PC-9 (cell line): Measurements from ENCODE around the gene MPP1. TPM values are rescaled to one million over a fixed set of nuclear protein-coding genes. Genes with fewer than 3 reads are reported as not detected.
"Not testable (repeated sequence)": the region's sequence is repeated elsewhere in the genome, so short reads cannot be mapped to it uniquely, and the experiment has no call there.

Source experiments
- BruUV-seq: library from RNA; stranded (reverse); fragments of 400-500 nt; replicated peaks from 2 replicates; lab custom pipeline; 2021; lab: Mats Ljungman, UMichigan
- CTCF ChIA-PET: fragments of 300-600 bp; sonication (Branson Sonifier 250); formaldehyde crosslinking; loops from one replicate; lab custom pipeline; 2022; ENCODE audit warnings: antibody characterized with exemption; lab: Charles Lee
- POLR2A ChIA-PET: fragments of 300-600 bp; sonication (Branson Sonifier 250); formaldehyde crosslinking; loops from one replicate; lab custom pipeline; 2022; ENCODE audit warnings: antibody characterized with exemption; ENCODE audit not compliant: unreplicated experiment; lab: Charles Lee
- DNase-seq, 2 experiments: peaks; one replicate each; pipeline versions ENCODE4 v3.0.0 to v3.0.0-alpha.2; 2015 to 2022; ENCODE audit warnings: mixed read lengths in 1 of 2
- H2AFZ ChIP-seq: fragments of 200-600 bp; sonication (generic); 2 replicates; pipeline ENCODE4 v1.8.1; 2017; ENCODE audit warnings: antibody characterized with exemption
- H3F3A ChIP-seq: fragments of 200-600 bp; sonication (generic); 2 replicates; pipeline ENCODE4 v1.8.1; 2017; ENCODE audit warnings: antibody characterized with exemption, mild to moderate bottlenecking, low read depth; ENCODE audit not compliant: insufficient read depth
- H3K27ac ChIP-seq: fragments of 200-600 bp; sonication (generic); 2 replicates; pipeline ENCODE4 v1.6.1; 2016; ENCODE audit warnings: mixed run types
- H3K27me3 ChIP-seq: fragments of 200-600 bp; sonication (generic); 2 replicates; pipeline ENCODE4 v1.6.1; 2016; ENCODE audit warnings: low read depth, mixed run types; ENCODE audit not compliant: insufficient read depth
- H3K36me3 ChIP-seq: fragments of 200-600 bp; sonication (generic); 2 replicates; pipeline ENCODE4 v1.6.1; 2016; ENCODE audit warnings: low read depth, mixed run types
- H3K4me1 ChIP-seq: fragments of 200-600 bp; sonication (generic); replicated peaks from 2 replicates; pipeline ENCODE4 v1.6.1; 2016; ENCODE audit warnings: mixed run types; ENCODE audit not compliant: insufficient read depth
- H3K4me2 ChIP-seq: fragments of 200-600 bp; sonication (generic); 2 replicates; pipeline ENCODE4 v1.6.1; 2017; ENCODE audit warnings: mixed run types
- H3K4me3 ChIP-seq: fragments of 200-600 bp; sonication (generic); 2 replicates; pipeline ENCODE4 v1.6.1; 2016; ENCODE audit warnings: mixed run types
- H3K79me2 ChIP-seq: fragments of 200-600 bp; sonication (generic); 2 replicates; pipeline ENCODE4 v1.6.1; 2017; ENCODE audit warnings: low read depth, mixed run types
- H3K9me2 ChIP-seq: fragments of 200-600 bp; sonication (generic); 2 replicates; pipeline ENCODE4 v1.8.1; 2017; ENCODE audit warnings: mild to moderate bottlenecking; ENCODE audit not compliant: insufficient read depth
- H3K9me3 ChIP-seq: fragments of 200-600 bp; sonication (generic); 2 replicates; pipeline ENCODE4 v1.8.1; 2016; ENCODE audit warnings: low read depth; ENCODE audit not compliant: insufficient read depth
- H4K20me1 ChIP-seq: fragments of 200-600 bp; sonication (generic); 2 replicates; pipeline ENCODE4 v1.8.1; 2017; ENCODE audit not compliant: insufficient read depth
- EZH2 ChIP-seq: fragments of 200-600 bp; sonication (generic); IDR thresholded peaks from 2 replicates; pipeline ENCODE4 v1.8.0; 2017; ENCODE audit warnings: antibody characterized with exemption, low read depth
- intact Hi-C: fragments of 100-400 bp; cut with micrococcal nuclease; formaldehyde crosslinking; loops from one replicate; pipeline ENCODE4 v1.10.0; 2022; ENCODE audit not compliant: unreplicated experiment
- total RNA-seq: library from RNA; stranded (reverse); gene quantifications from 2 replicates; pipeline ENCODE4 v1.2.3, GENCODE V29; 2021
- TF ChIP-seq, protein P1 (sequence below): fragments of 200-600 bp; sonication (generic); conservative IDR thresholded peaks from 2 replicates; pipeline ENCODE4 v1.6.1; 2017; ENCODE audit warnings: mixed run types, antibody characterized with exemption, mild to moderate bottlenecking, moderate library complexity

Gene MPP1
- total RNA-seq, 1 experiment from 2014 or later: 4.8 TPM

DNA sequence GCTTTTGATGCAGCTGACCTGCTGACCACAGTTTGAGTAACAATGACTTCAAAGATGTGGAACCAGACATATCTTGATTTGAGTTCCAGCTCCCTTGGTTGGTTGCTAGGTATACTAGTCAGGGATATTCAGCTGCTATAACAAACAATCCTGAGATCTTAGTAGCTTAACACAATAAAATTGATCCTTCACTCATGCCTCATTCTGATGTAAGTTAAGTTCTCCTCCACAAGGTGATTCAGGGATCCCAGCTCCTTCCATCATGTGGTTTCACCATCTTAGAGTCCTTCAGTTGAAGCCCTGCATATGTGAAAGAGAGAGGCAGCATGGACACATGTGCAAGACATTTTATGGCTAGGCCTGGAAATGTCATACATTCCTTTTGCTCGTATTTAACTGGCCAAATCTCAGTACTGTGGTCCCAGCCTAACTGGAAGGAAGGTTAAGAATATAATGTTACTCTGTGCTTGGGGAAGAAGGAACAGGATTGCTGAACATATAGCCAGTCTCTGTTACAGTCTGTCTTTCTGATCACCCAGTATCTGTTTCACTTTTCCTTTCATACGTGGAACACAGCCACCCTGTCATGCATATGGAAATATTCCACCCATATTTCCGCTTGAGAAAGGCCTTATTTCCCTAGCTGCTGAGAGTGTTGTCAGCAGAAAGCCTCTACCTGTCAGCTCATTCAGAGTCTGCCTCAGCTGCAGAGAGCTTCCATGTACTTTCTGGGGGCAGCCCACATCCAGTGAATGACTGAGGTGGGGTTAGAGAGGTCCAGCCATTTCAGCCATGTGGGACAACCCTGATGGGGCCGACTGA lies 22.1 kb upstream of the MPP1 start:
- no peak overlapping the region for H2AFZ ChIP-seq
- no peak overlapping the region for H3K4me3 ChIP-seq
- H3K27me3 ChIP-seq: no peaks in the 10 kb centered on the region
- H3K9me3 ChIP-seq: no peaks in the 10 kb centered on the region
- no peaks in the 10 kb centered on the region for H3K4me1 ChIP-seq
- intact Hi-C loops: no loop called here
- no peak overlapping the region for H3K27ac ChIP-seq
- BruUV-seq: no TSS peak
- ChIA-PET CTCF (no interaction called here), POLR2A (no interaction called here)
- no peak for TF ChIP-seq EZH2
- TF ChIP-seq, protein P1, sequence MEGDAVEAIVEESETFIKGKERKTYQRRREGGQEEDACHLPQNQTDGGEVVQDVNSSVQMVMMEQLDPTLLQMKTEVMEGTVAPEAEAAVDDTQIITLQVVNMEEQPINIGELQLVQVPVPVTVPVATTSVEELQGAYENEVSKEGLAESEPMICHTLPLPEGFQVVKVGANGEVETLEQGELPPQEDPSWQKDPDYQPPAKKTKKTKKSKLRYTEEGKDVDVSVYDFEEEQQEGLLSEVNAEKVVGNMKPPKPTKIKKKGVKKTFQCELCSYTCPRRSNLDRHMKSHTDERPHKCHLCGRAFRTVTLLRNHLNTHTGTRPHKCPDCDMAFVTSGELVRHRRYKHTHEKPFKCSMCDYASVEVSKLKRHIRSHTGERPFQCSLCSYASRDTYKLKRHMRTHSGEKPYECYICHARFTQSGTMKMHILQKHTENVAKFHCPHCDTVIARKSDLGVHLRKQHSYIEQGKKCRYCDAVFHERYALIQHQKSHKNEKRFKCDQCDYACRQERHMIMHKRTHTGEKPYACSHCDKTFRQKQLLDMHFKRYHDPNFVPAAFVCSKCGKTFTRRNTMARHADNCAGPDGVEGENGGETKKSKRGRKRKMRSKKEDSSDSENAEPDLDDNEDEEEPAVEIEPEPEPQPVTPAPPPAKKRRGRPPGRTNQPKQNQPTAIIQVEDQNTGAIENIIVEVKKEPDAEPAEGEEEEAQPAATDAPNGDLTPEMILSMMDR: no peak
- H3K36me3 ChIP-seq: no peaks in the 10 kb centered on the region
- H3K79me2 ChIP-seq: no peaks in the 10 kb centered on the region
- no peaks in the 10 kb centered on the region for H3K9me2 ChIP-seq
- DNase-seq: no peak
- no peaks in the 10 kb centered on the region for H3F3A ChIP-seq
- no peak overlapping the region for H3K4me2 ChIP-seq
- H4K20me1 ChIP-seq: no peaks in the 10 kb centered on the region

- H3F3A ChIP-seq, DNase-seq, H3K9me3 ChIP-seq, CTCF ChIA-PET, H3K4me3 ChIP-seq, H3K27me3 ChIP-seq, POLR2A ChIA-PET, intact Hi-C loops, H3K4me2 ChIP-seq, H2AFZ ChIP-seq, H3K27ac ChIP-seq, H3K79me2 ChIP-seq, H4K20me1 ChIP-seq, H3K36me3 ChIP-seq, BruUV-seq, H3K4me1 ChIP-seq, H3K9me2 ChIP-seq: not testable (repeated sequence)
Observed at GRCh38 chrX:154825586-154825985, 20.3 kb upstream of the MPP1 start.

- no TSS peak for BruUV-seq
- no peak overlapping the region for H2AFZ ChIP-seq
- H3K79me2 ChIP-seq: no peaks in the 10 kb centered on the region
- POLR2A ChIA-PET: no interaction called here
- no peak for TF ChIP-seq EZH2
- TF ChIP-seq, protein P1: no peak
- DNase-seq: no peak
- CTCF ChIA-PET: no interaction called here
- no peaks in the 10 kb centered on the region for H3K9me2 ChIP-seq
- H3K4me1 ChIP-seq: no peaks in the 10 kb centered on the region
- intact Hi-C loops: no loop called here
- no peaks in the 10 kb centered on the region for H3K9me3 ChIP-seq
- H4K20me1 ChIP-seq: no peaks in the 10 kb centered on the region
- no peaks in the 10 kb centered on the region for H3F3A ChIP-seq
- H3K27ac ChIP-seq: no peak overlapping the region
- H3K4me2 ChIP-seq: no peak overlapping the region
- no peaks in the 10 kb centered on the region for H3K27me3 ChIP-seq
- no peaks in the 10 kb centered on the region for H3K36me3 ChIP-seq
- H3K4me3 ChIP-seq: no peak overlapping the region
Observed at GRCh38 chrX:154824638-154825037, 19.4 kb upstream of the MPP1 start.

DNA sequence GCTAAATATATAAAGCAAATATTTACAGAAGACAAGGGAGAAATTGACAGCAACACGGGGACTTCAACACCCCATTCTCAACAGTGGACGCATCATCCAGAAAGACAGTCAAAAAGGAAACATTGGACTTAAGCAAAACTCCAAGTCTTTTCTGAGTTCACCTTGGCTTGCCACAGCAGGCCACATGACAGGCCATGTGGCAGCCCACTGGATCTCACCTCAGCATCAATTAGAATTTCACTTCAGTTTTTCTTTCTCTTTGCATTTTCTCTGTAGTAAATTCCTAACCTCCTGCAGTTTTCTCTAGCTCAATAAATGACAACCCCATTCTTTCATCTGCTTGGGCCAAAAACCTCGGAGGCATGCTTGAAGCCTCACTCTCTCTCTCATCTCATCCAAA lies 16.7 kb upstream of the MPP1 start:
- BruUV-seq: no TSS peak
- Histone ChIP-seq H3K27ac (no peak overlapping the region), H3K4me2 (no peak overlapping the region), H3K36me3 (no peaks in the 10 kb centered on the region), H3K79me2 (no peaks in the 10 kb centered on the region), H3F3A (no peaks in the 10 kb centered on the region), H3K9me3 (no peaks in the 10 kb centered on the region), H3K4me1 (no peaks in the 10 kb centered on the region), H3K9me2 (no peaks in the 10 kb centered on the region), H3K4me3 (no peak overlapping the region), H3K27me3 (no peaks in the 10 kb centered on the region), H4K20me1 (no peaks in the 10 kb centered on the region), H2AFZ (no peak overlapping the region)
- POLR2A ChIA-PET: no interaction called here
- intact Hi-C loops: no loop called here
- DNase-seq: no peak
- CTCF ChIA-PET: no interaction called here
- TF ChIP-seq EZH2: no peak
- TF ChIP-seq, protein P1: no peak
